IMR-90 (cell line): ENCODE measurements around the gene ZNFX1. TPM values are rescaled to one million over a fixed set of nuclear protein-coding genes. Genes with fewer than 3 reads are reported as not detected.

ENCODE experiments used
- ATAC-seq: fragments of 200-7000 bp; cut with Tn5 transposase; 2 replicates; pipeline ENCODE4 v1.9.1; 2020; ENCODE audit warnings: low read depth, mild to moderate bottlenecking, moderate library complexity
- BruUV-seq: library from RNA; stranded (reverse); fragments of 400-500 nt; replicated peaks from 2 replicates; lab custom pipeline; 2021; lab: Mats Ljungman, UMichigan
- CTCF ChIA-PET: fragments of 300-600 bp; formaldehyde crosslinking; extraction: SDS; loops from one replicate; lab custom pipeline; 2021; ENCODE audit warnings: antibody characterized with exemption; lab: Yijun Ruan, JAX
- POLR2A ChIA-PET: fragments of 300-600 bp; sonication (Branson Sonifier 250); formaldehyde crosslinking; loops from one replicate; lab custom pipeline; 2022; ENCODE audit warnings: antibody characterized with exemption; ENCODE audit not compliant: unreplicated experiment; lab: Charles Lee
- DNase-seq: peaks from one replicate; pipeline ENCODE4 v3.0.0; 2013
- H2AFZ ChIP-seq: replicated peaks from 2 replicates; pipeline ENCODE3; 2013; ENCODE audit warnings: low read length, mild to moderate bottlenecking; ENCODE audit not compliant: poor library complexity
- H2AK5ac ChIP-seq: 2 replicates; pipeline ENCODE4 v1.6.1; 2013; ENCODE audit warnings: low read depth, low read length, inconsistent platforms
- H2AK9ac ChIP-seq: replicated peaks from 2 replicates; pipeline ENCODE3; 2013; ENCODE audit warnings: mild to moderate bottlenecking, low read depth, low read length, moderate library complexity; ENCODE audit not compliant: poor library complexity
- H2BK120ac ChIP-seq: 2 replicates; pipeline ENCODE4 v1.6.1; 2013; ENCODE audit warnings: low read depth, low read length, inconsistent platforms
- H2BK15ac ChIP-seq: 3 replicates; pipeline ENCODE4 v1.6.1; 2013; ENCODE audit warnings: low read depth, low read length, inconsistent platforms
- H2BK20ac ChIP-seq: 2 replicates; pipeline ENCODE4 v1.6.1; 2013; ENCODE audit warnings: low read depth, mild to moderate bottlenecking, inconsistent platforms, low read length, moderate library complexity
- H2BK5ac ChIP-seq: 2 replicates; pipeline ENCODE4 v1.6.1; 2013; ENCODE audit warnings: mild to moderate bottlenecking, low read depth, low read length, inconsistent platforms; ENCODE audit not compliant: poor library complexity, severe bottlenecking
- H3K14ac ChIP-seq: replicated peaks from 2 replicates; pipeline ENCODE4 v1.6.1; 2013; ENCODE audit warnings: low read depth, low read length, inconsistent platforms
- H3K18ac ChIP-seq: 2 replicates; pipeline ENCODE4 v1.6.1; 2013; ENCODE audit warnings: low read depth, low read length, control low read depth
- H3K23ac ChIP-seq: 2 replicates; pipeline ENCODE4 v1.6.1; 2013; ENCODE audit warnings: low read depth, low read length, inconsistent platforms
- H3K27ac ChIP-seq: 2 replicates; pipeline ENCODE4 v1.5.1; 2013; ENCODE audit warnings: mild to moderate bottlenecking, control low read depth, low read length; ENCODE audit not compliant: insufficient read depth
- H3K27me3 ChIP-seq: 2 replicates; pipeline ENCODE4 v1.6.1; 2013; ENCODE audit warnings: low read length; ENCODE audit not compliant: control insufficient read depth, insufficient read depth
- H3K36me3 ChIP-seq: 2 replicates; pipeline ENCODE4 v1.6.1; 2013; ENCODE audit warnings: low read length, mixed read lengths; ENCODE audit not compliant: control insufficient read depth, insufficient read depth
- H3K4ac ChIP-seq: 2 replicates; pipeline ENCODE4 v1.6.1; 2013; ENCODE audit warnings: low read depth, low read length, inconsistent platforms
- H3K4me1 ChIP-seq: 2 replicates; pipeline ENCODE4 v1.6.1; 2013; ENCODE audit warnings: low read length, mixed read lengths; ENCODE audit not compliant: control insufficient read depth, insufficient read depth
- H3K4me2 ChIP-seq: 2 replicates; pipeline ENCODE4 v1.6.1; 2013; ENCODE audit warnings: low read depth, mild to moderate bottlenecking, control low read depth, low read length, moderate library complexity
- H3K4me3 ChIP-seq: 2 replicates; pipeline ENCODE4 v1.5.1; 2013; ENCODE audit warnings: low read depth, mild to moderate bottlenecking, control low read depth, low read length, moderate library complexity; ENCODE audit not compliant: insufficient read depth
- H3K56ac ChIP-seq: 2 replicates; pipeline ENCODE4 v1.6.1; 2013; ENCODE audit warnings: low read length, inconsistent platforms; ENCODE audit not compliant: insufficient read depth; ENCODE audit errors: extremely low read depth
- H3K79me1 ChIP-seq, 2 experiments: 2 replicates each; pipeline ENCODE4 v1.6.1; 2013; ENCODE audit warnings: low read length in 2 of 2, inconsistent platforms in 1 of 2, low read depth in 1 of 2
- H3K9ac ChIP-seq: 2 replicates; pipeline ENCODE4 v1.6.1; 2013; ENCODE audit warnings: low read depth, low read length, control low read depth
- H3K9me1 ChIP-seq: 2 replicates; pipeline ENCODE4 v1.6.1; 2013; ENCODE audit warnings: low read length, inconsistent platforms; ENCODE audit not compliant: insufficient read depth
- H3K9me3 ChIP-seq: 2 replicates; pipeline ENCODE4 v1.6.1; 2013; ENCODE audit warnings: low read length; ENCODE audit not compliant: control insufficient read depth, insufficient read depth
- H4K20me1 ChIP-seq: 2 replicates; pipeline ENCODE4 v1.6.1; 2013; ENCODE audit warnings: low read length, inconsistent platforms; ENCODE audit not compliant: insufficient read depth
- H4K5ac ChIP-seq: 2 replicates; pipeline ENCODE4 v1.6.1; 2013; ENCODE audit warnings: mild to moderate bottlenecking, low read depth, low read length, control low read depth
- H4K8ac ChIP-seq, 2 experiments: 2 replicates each; pipeline ENCODE4 v1.6.1; 2013; ENCODE audit warnings: low read depth in 2 of 2, low read length in 2 of 2, control low read depth in 1 of 2, inconsistent platforms in 1 of 2
- H4K91ac ChIP-seq: 2 replicates; pipeline ENCODE4 v1.6.1; 2013; ENCODE audit warnings: low read depth, low read length, inconsistent platforms; ENCODE audit not compliant: insufficient read depth
- MAFK ChIP-seq: IDR thresholded peaks from 2 replicates; pipeline ENCODE4 v1.6.1; 2012; ENCODE audit warnings: low read depth, low read length, improper control_type of control experiment
- SMC3 ChIP-seq: fragments of 150-350 bp; IDR thresholded peaks from 2 replicates; pipeline ENCODE4 v1.6.1; 2016; ENCODE audit warnings: low read depth, mild to moderate bottlenecking, antibody characterized with exemption, low read length, moderate library complexity
- WGBS, 2 experiments: methylation state at CpG; one replicate each; pipeline versions ENCODE4 v1.1.5 to v1.1.7; 2013; ENCODE audit warnings: missing lambda C conversion rate in 2 of 2; ENCODE audit not compliant: insufficient read length in 1 of 2; ENCODE audit errors: extremely low coverage in 2 of 2; 5-methylcytosine and 5-hydroxymethylcytosine counted together
- dilution Hi-C: fragments of 300-500 bp; cut with HindIII; formaldehyde crosslinking; loops from one replicate; pipeline ENCODE4 v1.14.3; 2018; ENCODE audit warnings: low sequenced_read_pairs; ENCODE audit not compliant: unreplicated experiment
- in situ Hi-C: fragments of 300-500 bp; cut with MboI; formaldehyde crosslinking; loops from 3 replicates; pipeline ENCODE4 v1.14.3; 2019; ENCODE audit warnings: low sequenced_read_pairs, inconsistent platforms, mixed read lengths
- intact Hi-C: fragments of 100-400 bp; cut with micrococcal nuclease; formaldehyde crosslinking; loops from 2 replicates; pipeline ENCODE4 v1.10.0; 2022
- polyA plus RNA-seq, 3 experiments: library from polyadenylated mRNA; depleted of rRNA; stranded (reverse); fragments of >200 nt; gene quantifications; 2 replicates each; pipeline ENCODE4 v1.2.3, GENCODE V29; 2012; ENCODE audit warnings: low replicate concordance in 1 of 3
- total RNA-seq: library from RNA; depleted of rRNA; stranded (reverse); fragments of >200 nt; gene quantifications from 2 replicates; pipeline ENCODE4 v1.2.3, GENCODE V29; 2012
- TF ChIP-seq, protein P1 (sequence below): conservative IDR thresholded peaks from 2 replicates; pipeline ENCODE4 v1.5.1; 2012; ENCODE audit warnings: mild to moderate bottlenecking, low read depth, low read length, improper control_type of control experiment

Gene ZNFX1
- total and polyA plus RNA-seq, 2 of the 4 experiments (the other 2 are of a cell fraction), result 10.9 to 60.9 TPM

DNA sequence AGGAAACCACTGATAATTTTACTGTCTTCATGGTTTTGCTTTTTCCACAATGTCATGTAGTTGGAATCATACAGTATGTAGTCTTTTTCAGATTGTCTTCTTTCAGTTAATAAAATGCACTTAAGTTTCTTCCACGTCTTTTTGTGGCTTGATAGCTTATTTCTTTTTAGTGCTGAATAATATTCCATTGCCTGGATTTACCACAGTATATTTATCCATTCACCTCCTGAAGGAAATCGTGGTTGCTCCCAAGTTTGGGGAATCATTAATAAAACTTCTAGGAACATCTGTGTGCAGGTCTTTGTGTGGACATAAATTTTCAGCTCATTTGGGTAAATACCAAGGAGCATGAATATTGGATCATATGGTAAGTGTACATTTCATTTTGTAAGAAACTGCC, 38.8 kb upstream of the ZNFX1 start:
- dilution Hi-C loops, result no loop called here
- POLR2A ChIA-PET, result no interaction called here
- BruUV-seq, result no TSS peak

More for the DNA sequence above, 38.8 kb upstream of the ZNFX1 start:
- ATAC-seq (no peak), DNase-seq (no peak)
- no CpG with 5 or more reads among the region's 2 CpGs for WGBS, 2 experiments
- Histone ChIP-seq H2BK20ac (no peak overlapping the region), H3K9ac (no peak overlapping the region), H3K4ac (no peak overlapping the region), H2AFZ (no peak overlapping the region), H3K36me3 (no peaks in the 10 kb centered on the region), H3K27me3 (peaks cover 71% of the 10 kb centered on the region), H3K9me3 (peaks cover 8% of the 10 kb centered on the region; the same call in 1 of the 2 replicates), H3K4me1 (peaks cover 3% of the 10 kb centered on the region; the same call in 1 of the 2 replicates), H2BK5ac (no peak overlapping the region), H4K8ac (no peak overlapping the region), H3K56ac (no peak overlapping the region), H3K4me2 (no peak overlapping the region), H3K23ac (no peak overlapping the region), H3K79me1 (no peaks in the 10 kb centered on the region), H3K9me1 (no peaks in the 10 kb centered on the region), H4K5ac (no peak overlapping the region), H2BK120ac (no peak overlapping the region), H3K14ac (no peak overlapping the region), H2AK5ac (no peak overlapping the region), H3K27ac (no peak overlapping the region), H2BK15ac (no peak overlapping the region), H4K91ac (no peak overlapping the region), H3K18ac (no peak overlapping the region), H3K4me3 (no peak overlapping the region), H2AK9ac (no peak overlapping the region), H4K20me1 (no peaks in the 10 kb centered on the region)
- TF ChIP-seq, protein P1, sequence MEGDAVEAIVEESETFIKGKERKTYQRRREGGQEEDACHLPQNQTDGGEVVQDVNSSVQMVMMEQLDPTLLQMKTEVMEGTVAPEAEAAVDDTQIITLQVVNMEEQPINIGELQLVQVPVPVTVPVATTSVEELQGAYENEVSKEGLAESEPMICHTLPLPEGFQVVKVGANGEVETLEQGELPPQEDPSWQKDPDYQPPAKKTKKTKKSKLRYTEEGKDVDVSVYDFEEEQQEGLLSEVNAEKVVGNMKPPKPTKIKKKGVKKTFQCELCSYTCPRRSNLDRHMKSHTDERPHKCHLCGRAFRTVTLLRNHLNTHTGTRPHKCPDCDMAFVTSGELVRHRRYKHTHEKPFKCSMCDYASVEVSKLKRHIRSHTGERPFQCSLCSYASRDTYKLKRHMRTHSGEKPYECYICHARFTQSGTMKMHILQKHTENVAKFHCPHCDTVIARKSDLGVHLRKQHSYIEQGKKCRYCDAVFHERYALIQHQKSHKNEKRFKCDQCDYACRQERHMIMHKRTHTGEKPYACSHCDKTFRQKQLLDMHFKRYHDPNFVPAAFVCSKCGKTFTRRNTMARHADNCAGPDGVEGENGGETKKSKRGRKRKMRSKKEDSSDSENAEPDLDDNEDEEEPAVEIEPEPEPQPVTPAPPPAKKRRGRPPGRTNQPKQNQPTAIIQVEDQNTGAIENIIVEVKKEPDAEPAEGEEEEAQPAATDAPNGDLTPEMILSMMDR, result no peak
- no peak for TF ChIP-seq SMC3
- TF ChIP-seq MAFK, result no peak
- CTCF ChIA-PET, result no interaction called here
- in situ Hi-C loops, result no loop called here
- intact Hi-C loops, result no loop called here
